Activated naive CD4-positive, alpha-beta T cell (primary cell): ENCODE measurements around the gene FAM162A.

Experiments
- DNase-seq, 4 experiments: peaks; one replicate each; lab custom pipeline; 2025; lab: John Stamatoyannopoulos, UW

Gene FAM162A

DNA sequence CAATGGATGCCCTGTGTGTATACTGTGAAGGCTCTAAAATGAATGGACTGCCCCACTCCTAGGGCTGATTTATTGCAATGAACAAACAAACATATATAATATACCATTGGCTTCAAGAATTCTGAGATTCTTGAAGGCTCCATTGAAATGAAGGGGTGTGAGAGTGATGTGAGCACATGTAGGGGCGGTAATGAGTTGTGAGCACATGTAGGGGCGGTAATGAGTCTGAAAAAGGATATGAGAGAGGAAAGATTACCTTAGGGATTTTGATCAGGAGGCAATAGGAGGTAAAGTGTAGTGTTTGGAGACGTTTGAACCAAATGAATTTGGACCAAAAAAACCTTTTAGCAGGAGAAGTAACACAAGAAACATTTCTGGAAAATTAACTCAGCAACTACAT, 3.7 kb downstream of the FAM162A start:
- no peak for DNase-seq

DNA sequence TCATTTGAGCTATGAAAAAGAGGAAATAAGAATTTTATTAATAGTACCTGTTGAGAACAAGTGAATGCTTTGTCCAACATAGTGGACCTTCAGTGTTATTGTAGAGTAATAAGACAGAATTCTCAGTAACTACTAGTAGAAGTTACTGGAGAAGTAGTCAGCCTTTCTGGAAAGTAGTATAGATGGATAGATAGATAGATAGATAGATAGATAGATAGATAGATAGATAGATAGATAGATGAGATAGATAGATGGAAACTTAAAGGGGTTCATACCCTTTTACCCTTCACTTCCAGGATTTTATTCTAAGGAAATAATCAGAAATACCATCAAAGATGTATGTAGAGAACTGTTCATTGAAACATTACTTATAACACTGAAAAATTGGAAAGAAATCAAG, 5.2 kb downstream of the FAM162A start:
- no peak for DNase-seq

DNA sequence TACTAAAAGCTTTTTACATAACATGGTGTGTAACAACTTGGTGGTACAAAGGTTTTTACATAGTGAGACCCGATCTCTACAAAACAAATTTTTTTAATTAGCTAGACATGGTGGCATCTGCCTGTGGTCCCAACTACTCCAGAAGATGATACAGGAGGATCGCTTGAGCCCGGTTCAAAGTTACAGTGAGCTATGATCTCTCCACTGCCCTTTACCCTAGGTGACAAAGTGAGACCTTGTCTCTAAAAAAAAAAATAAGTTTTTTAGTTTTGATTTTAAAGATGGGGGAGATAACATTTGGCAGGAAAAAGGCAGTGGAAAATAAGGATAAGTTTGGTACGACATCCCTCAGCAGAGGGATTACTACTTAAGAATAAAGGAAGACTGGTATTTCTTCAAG, 5.9 kb downstream of the FAM162A start:
- no peak for DNase-seq

DNA sequence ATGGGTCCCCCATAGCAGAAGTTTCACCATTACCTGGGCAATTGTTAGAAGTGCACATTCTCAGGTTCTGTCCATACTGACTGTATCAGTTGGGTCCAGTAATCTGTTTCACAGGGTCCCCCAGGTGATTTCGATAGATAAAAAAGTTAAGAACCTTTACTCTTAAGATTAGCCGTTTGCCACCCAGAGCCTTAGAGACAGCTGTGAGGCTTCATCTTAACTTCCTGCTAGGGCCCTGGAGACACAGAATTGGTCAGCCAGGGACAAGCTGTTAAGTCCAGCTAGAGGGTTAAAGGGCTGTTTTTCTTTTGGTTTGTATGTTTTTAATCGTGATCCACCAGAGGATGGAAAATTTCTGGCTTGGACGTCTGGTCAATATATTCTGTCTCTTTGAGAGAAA, 6.7 kb downstream of the FAM162A start:
- no peak for DNase-seq

DNA sequence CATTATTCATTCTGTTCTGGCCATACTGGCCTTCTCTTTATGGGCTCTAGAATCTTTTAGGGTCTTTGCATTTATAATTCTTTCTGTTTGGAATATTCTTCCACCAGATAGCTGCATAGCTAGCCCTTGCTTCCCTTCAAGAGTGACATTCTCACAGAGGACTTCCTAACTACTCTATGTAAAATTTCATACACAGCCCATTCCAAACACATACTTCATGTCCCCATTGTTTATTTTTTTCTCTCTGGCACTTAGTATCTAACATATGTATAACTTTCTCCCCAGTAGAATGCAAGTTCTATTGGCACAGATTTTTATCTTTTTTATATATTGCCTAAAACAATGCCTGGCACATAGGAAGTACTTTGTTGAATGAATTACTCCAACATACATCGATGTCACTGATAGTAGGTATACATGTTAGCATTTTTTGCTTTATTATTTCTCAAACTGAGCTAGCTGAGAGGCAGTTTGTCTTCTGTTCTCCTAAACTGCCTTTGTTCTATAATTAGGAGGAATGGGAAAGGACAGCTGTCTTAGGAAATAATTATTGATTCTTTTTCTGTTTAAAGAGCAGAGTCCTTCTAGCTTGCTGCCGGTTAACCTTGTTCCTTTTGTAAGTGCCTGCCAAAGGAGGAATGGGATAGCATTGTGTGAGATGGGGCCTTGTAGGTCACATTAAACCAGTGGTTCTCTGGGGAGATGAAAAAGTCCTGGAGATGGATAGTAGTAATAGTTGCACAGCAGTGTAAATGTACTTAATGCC, 7.9 kb downstream of the FAM162A start:
- DNase-seq = no peak

DNA sequence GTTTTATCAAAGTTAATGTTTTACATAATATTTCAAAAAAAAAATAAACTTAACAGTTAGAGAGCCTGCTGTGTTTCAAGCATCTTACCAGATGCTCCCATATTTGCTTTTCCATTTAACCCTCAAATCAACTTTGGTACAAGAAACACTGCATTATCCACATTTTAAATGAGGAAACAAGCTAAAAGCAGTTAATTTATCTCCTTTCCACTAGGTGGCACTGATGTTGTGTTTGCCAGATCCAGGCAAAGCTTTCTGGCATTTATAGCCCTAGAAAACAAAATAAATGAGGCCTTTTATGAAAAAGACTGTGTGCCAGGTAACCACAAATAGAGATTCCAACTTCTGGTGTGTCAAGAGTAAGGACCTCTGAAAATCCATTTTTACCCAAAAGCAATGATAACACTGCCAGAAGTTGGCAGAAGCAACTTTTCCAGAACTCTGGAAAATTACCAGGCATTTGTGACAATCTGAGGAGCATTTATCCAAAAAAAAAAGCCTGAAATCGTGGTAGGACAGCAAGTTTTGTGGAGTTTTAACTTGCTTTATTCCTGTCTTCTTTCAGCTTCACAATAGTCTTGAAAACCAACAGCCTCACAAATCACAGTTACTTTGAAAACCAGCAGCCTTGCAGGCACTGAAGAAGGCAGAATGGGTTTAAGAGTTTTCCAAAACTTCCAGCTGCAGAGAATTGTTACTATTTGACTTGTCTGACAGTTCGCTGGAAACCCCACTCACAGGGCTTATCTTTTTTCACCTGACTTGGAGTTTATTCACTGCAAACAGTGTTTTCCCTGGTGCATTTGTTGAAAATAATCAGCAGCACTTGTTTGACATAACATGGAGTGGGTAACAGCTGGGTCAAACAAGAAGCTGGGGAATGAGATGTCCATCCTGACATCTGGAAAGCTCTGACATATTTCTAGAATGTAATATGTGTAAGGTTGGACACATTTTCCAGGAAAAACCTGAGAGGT, 9.2 kb downstream of the FAM162A start:
- DNase-seq = no peak

DNA sequence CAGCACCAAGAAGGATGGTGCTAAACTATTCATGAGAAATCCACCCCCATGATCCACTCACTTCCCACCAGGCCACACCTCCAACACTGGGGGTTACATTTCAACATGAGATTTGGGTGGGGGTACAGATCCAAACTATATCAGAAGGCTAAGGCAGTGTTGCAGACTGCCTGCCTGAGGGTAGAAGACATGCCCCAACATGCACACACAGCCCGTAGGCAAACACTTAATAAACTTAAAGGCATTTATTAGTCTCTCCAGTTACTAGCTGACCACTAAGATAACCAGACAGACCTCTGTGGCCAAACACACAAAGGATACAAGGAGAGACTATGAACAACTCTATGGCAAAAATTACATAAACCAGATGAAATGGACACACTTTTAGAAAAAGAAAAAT, 10.2 kb downstream of the FAM162A start:
- no peak for DNase-seq

DNA sequence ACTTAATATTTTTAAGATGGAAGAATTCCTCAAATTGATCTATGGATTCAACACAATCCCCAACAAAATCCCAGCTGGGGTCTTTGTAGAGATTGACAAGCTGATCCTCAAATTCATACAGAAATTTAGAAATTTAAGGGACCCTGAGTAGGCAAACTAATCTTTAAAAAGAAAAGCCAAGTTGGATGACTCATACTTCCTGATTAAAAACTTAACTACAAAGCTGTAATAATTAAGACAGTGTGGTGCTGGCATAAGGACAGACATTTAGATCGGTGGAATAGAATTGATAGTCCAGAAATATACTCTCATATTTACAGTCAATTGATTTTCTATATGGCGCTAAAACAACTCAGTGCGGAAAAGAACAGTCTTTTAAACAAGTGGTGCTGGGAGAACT, 11.6 kb downstream of the FAM162A start:
- DNase-seq = no peak

DNA sequence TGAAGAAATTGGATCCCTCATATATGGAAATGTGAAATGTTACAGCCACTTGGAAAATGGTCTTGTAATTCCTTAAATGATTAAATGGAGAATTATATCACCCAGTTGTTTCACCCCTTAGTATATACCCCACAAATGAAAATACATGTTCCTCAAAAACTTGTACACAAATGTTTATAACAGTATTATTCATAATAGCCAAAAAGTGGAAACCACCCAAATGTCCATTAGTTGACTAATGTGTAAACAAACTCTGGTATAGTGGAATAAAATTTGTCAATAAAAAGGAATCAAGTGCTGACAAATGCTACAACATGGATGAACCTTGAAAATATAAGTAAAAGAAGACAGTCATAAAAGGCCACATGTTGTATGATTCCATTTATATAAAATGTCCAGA, 12.5 kb downstream of the FAM162A start:
- DNase-seq = no peak

DNA sequence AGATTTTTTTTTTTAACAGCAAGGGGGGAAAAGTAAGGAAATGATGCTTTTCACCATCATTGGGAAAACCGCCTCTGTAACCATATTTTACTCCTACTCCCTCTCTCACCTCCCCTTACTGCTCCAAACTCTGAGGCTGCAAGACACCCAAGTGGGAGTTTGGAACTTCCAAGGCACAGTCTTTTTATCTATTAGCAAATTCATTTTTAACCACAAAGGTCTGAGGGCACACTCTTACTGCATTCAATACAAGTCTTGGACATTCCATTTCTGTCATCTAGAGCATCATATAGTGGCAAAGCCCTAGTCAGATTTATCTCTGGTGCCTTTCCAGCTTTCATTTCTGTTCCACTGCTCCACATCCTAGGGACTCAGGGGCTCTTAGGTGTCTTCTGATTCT, 13.2 kb downstream of the FAM162A start:
- DNase-seq = no peak

DNA sequence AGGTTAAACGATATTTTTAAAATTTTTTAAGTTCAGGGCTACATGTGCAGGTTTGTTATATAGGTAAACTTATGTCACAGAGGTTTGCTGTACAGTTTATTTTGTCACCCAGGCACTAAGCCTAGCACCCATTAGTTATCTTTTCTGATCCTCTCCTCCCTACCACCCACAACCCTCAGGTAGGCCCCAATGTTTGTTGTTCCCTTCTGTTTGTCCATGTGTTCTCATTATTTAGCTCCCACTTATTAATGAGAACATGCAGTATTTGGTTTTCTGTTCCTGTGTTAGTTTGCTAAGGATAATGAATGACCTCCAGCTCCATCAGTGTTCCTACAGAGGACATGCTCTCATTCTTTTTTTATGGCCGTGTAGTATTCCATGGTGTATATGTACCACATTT, 14.9 kb downstream of the FAM162A start:
- no peak for DNase-seq

DNA sequence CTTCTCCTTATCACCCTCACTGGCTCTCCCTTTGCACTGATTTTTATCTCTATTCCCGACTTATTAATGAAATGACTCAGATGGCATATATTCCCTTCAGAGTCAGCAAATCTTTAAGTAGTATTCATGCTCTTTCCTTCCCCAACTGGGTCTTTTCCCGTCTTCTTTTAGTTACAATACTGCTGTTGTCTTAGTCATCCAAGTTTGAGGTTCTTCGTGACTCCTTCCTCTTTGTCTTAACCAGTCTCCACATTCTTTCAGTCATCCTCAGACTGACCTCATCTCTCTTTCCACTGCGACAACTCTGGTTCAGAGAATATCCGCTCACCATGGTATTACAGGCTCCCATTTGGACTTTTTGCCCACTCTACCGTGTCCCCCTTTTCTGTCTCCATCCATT, 19.5 kb downstream of the FAM162A start:
- no peak for DNase-seq

DNA sequence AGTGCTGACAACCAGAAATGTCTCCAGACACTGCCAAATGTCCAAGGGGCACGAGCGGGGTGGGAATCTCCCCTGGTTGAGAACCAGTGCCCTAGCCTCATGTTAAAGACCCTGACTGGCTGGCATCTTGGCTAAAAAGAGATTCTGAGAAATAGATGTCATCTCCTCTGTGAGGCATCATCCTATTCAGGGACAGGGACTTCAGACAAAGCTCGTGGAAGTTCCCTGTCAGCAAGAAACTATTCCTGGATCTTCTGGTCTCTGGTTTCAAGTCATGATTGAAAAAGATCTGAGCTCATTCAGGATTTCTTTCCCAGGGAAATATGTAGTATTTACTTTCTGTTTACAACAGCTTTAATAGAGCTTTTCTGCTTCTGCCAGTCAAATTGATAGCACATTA, 21.0 kb downstream of the FAM162A start:
- no peak for DNase-seq

DNA sequence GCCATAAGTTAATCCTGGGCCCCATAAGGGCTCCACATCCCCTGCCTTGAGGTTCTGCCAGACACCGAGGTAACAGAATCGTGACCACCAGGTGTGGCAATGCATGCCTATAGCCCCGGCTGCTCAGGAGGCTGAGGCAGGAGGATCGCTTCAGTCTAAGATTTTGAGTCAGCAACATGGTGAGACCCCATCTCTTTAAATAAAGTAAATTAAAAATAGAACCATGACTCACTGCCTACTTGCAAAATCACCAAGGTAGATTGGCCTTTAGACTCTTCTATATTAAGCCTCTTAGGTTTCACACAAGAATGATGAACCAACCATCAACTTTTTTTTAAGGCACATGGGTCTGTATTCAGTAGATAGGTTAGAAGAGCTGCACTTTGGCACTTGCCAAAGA, 22.2 kb downstream of the FAM162A start:
- DNase-seq = no peak

DNA sequence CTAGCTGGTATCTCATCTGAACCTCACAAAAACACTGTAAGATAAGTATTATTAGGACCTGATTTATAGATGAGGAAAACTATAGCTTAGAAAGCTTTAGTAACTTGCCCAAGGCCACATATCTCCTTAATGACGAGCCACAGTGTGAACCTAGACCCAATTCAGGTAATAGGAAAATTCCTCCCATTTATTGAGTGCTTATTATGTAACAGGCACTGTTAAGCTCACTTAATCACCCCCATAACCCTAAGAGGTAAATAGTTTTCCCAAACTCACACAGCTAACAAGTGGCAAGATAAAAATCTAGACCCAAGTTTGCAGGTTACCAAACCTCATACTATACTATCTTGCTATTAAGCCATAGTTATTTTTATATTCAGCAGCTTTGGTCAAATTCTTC, 24.0 kb downstream of the FAM162A start:
- DNase-seq = no peak

DNA sequence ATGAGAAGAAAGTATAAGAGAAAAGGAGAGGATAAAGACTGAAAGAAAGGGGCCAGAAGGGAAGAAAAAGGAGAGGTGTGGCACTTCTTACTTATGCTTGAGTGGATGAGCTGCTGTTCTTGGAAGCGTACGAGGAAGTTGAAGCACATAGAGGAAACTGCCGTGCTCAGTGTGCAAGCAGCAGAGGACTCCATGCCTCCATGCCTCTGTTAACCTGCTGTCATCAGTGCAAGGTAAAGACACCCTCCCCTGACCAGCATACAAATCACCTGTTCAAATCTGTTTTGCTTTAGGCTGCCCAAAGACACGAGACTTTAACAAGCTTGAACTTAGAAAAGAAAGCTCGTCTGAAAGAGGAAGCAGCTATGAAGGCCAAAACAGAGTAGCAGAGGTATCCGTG, 25.5 kb downstream of the FAM162A start:
- no peak for DNase-seq

DNA sequence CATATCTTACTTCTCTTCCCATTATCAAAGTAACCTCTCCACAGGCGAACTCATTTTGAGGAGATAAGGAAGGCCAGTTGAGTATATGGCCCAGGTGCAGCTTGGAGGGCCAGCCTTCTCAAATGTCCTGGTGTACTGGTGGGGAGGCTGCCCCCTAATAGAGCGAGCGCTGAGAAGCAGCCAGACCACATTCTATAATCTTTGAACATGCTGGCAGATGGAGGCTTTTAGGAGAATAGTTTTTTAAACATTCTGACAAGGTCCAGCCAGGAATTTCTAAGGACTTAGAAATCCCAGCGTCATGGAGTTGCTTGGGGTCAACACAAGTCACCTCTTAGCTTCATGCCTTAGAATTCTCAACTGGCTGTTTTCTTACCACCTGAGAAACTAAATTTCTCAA, 26.1 kb downstream of the FAM162A start:
- DNase-seq = no peak

DNA sequence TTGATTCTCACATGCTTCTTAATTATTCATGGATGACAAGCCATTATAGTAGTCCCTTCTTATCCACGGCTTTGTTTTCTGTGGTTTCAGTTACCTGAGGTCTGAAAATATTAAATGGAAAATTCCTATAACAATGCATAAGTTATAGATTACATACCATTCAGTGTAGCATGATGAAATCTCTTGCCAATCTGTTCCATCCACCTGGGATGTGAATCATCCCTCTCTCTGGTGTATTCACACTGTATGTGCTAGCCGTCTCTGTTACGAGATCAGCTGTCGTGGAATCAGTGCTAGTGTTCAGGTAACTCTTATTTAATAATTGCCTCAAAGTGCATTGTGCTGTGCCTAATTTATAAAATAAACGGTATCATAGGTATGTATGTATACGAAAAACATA, 26.7 kb downstream of the FAM162A start:
- DNase-seq = no peak

DNA sequence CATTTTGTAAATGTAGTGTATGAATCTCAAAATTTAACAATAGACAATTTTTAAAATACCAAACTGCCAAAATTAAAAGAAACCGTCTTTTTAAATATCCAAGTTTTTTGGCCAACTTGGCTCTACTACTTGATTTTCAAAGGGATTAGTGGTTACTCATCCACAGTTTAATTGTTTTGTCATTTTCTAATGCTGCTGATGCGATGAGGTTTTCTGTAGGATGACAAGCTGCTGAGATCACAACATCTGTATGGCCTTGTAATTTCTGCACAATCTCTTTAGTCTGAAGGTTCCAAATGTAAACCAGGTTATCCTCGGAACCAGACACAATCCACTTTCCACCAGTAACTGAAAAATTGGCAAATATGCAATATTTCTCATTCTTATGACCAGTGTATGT, 30.4 kb downstream of the FAM162A start:
- DNase-seq = no peak

DNA sequence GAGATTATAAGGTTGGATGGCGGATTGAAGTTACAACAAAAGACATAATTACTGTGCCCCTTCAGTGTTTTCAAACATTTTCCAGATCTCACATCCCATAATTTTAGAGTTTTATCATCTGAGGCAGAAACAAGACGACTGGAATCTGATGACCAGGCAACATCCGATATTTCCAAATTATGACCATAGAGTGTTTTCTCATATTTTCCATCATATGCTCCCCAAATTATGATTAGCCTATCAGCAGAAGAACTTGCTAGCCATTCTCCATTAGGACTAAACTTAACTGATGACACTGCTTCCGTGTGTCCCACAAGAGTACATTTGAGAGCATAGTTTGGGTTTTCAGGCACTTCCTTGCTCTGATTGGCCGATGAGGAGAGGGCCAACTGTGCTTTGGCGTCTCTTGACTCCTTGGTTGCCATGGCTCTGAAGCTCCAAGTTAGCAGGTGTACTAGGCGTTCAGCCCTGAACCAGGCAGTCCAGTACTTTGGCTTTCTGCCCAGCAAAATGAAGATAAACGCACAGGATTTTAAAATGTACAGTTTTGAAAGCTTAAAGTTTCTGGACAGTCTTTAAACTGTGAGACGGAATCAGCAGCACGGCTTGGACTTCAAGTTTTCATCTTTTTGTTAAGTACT, 31.2 kb downstream of the FAM162A start:
- DNase-seq = no peak

DNA sequence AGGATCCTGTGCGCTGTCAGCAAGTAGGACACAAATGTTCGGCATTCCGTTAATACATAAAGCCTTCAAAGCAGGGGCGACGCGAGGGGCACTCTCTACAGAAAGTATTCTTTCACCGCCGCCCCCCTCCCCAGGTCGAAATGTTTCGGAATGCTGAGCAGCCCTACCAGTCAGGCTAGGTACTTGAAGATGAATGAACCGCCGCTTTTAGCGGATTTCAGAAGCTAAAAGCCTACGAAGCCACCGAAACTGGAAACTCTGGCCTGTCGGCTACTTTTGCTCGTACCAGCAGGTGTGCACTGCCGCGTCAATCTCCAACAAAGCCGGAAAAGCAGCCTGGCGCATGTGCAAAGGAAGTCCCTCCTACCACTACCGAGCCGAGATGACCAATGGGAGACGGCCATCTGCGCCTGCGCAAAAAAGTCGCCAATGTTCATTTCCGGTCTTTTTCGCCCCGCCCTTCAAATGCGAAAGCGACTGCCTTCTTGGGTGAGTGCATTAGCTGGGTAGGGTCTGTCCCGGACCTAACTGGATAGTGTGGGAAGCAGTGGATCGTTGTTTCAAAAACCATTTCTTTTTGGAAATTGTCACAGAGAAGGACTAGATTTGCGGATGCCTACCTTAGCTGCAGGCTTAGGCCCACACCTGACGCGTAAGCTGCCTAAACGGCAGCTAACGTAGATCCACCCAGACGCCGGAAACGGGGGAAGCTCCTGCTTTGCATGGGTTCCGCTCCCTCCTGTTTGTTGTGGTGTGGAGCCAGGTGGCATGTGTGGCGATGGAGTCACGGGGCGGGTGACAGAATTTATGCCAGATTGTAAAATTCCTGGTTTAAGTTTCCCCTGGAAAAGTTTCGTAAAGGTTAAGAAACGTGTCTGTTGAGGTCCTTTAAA, 32.0 kb downstream of the FAM162A start, which contains the start of gene WDR5B:
Gene WDR5B, minus strand, starts transcription at position 301 of the 893 bp plus-strand sequence. CDS start 534 bp downstream, outside the sequence.
- no peak for DNase-seq

DNA sequence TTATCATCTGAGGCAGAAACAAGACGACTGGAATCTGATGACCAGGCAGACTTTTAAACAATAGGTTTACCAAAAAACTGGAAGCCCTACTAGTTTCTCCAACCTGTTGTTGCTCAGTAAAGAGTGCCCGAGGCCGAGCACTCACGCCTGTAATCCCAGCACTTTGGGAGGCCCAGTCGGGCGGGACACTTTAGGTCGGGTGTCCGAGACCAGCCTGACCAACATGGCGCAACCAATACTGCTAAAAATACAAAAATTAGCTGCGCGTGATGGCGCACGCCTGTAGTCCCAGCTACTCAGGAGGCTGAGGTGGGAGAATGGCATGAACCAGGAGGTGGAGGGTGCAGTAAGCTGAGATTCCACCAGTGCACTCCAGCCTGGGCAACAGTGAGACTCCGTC, 33.0 kb downstream of the FAM162A start:
- DNase-seq = no peak
